WTC11 (cell line): Measurements from ENCODE around the gene SLC6A18. TPM values are rescaled to one million over a fixed set of nuclear protein-coding genes. Genes with fewer than 3 reads are reported as not detected.
"Not testable (repeated sequence)": the region's sequence is repeated elsewhere in the genome, so short reads cannot be mapped to it uniquely, and the experiment has no call there.

ENCODE experiments used
- ATAC-seq: fragments of 200-7000 bp; cut with Tn5 transposase; 2 replicates; pipeline ENCODE4 v1.10.0; 2021; ENCODE audit warnings: mild to moderate bottlenecking, moderate library complexity
- CTCF ChIA-PET: fragments of 300-600 bp; sonication (Branson Sonifier 250); formaldehyde crosslinking; loops from one replicate; lab custom pipeline; 2021; ENCODE audit warnings: antibody characterized with exemption; lab: Charles Lee
- POLR2A ChIA-PET: fragments of 350-600 bp; sonication (Branson Sonifier 250); formaldehyde crosslinking; loops from one replicate; lab custom pipeline; 2021; ENCODE audit warnings: antibody characterized with exemption; lab: Charles Lee
- DNase-seq: peaks from one replicate; pipeline ENCODE4 v3.0.0; 2021; ENCODE audit warnings: low spot score
- H3K27ac Mint-ChIP-seq: 2 replicates; pipeline ENCODE4 v1.8.0; 2021; ENCODE audit warnings: mixed read lengths
- H3K27me3 Mint-ChIP-seq: 2 replicates; pipeline ENCODE4 v1.8.0; 2021; ENCODE audit warnings: low read depth, mild to moderate bottlenecking, moderate library complexity, mixed read lengths
- H3K36me3 Mint-ChIP-seq: 2 replicates; pipeline ENCODE4 v1.8.0; 2021; ENCODE audit warnings: mixed read lengths
- H3K4me1 Mint-ChIP-seq: 2 replicates; pipeline ENCODE4 v1.8.0; 2022; ENCODE audit warnings: mixed read lengths
- H3K4me3 Mint-ChIP-seq: 2 replicates; pipeline ENCODE4 v1.8.0; 2021; ENCODE audit warnings: mild to moderate bottlenecking, moderate library complexity, mixed read lengths
- H3K9me3 Mint-ChIP-seq: 2 replicates; pipeline ENCODE4 v1.8.0; 2021; ENCODE audit warnings: mixed read lengths
- AFF4 ChIP-seq: sonication (generic); formaldehyde crosslinking; IDR thresholded peaks from 2 replicates; pipeline ENCODE4 v1.8.1; 2023; ENCODE audit warnings: mild to moderate bottlenecking, missing genetic modification reagents, borderline replicate concordance
- ARID4B ChIP-seq: sonication (generic); formaldehyde crosslinking; IDR thresholded peaks from 2 replicates; pipeline ENCODE4 v1.8.0; 2023; ENCODE audit warnings: missing genetic modification reagents, mild to moderate bottlenecking, borderline replicate concordance
- ATF3 ChIP-seq: sonication (generic); formaldehyde crosslinking; conservative IDR thresholded peaks from 2 replicates; pipeline ENCODE4 v1.8.1; 2022; ENCODE audit warnings: mild to moderate bottlenecking, missing genetic modification reagents
- CREB1 ChIP-seq: sonication (generic); formaldehyde crosslinking; IDR thresholded peaks from 2 replicates; pipeline ENCODE4 v1.8.0; 2023; ENCODE audit warnings: mild to moderate bottlenecking, missing genetic modification reagents
- CREM ChIP-seq: sonication (generic); formaldehyde crosslinking; IDR thresholded peaks from 2 replicates; pipeline ENCODE4 v1.8.1; 2022; ENCODE audit warnings: mild to moderate bottlenecking, missing genetic modification reagents, moderate library complexity
- CTCF ChIP-seq: fragments of 200-600 bp; IDR thresholded peaks from 2 replicates; pipeline ENCODE4 v1.8.0; 2022; ENCODE audit warnings: antibody characterized with exemption
- E2F4 ChIP-seq: sonication (generic); formaldehyde crosslinking; IDR thresholded peaks from 2 replicates; pipeline ENCODE4 v1.8.1; 2022; ENCODE audit warnings: low read depth, mild to moderate bottlenecking, moderate library complexity, missing genetic modification reagents, borderline replicate concordance
- ETV6 ChIP-seq: sonication (generic); formaldehyde crosslinking; IDR thresholded peaks from 2 replicates; pipeline ENCODE4 v1.8.1; 2022; ENCODE audit warnings: mild to moderate bottlenecking, missing genetic modification reagents
- FOXK1 ChIP-seq: sonication (generic); formaldehyde crosslinking; IDR thresholded peaks from 2 replicates; pipeline ENCODE4 v1.8.0; 2022; ENCODE audit warnings: mild to moderate bottlenecking, moderate library complexity, missing genetic modification reagents
- HMGA2 ChIP-seq: fragments of 250-450 bp; sonication (Bioruptor Pico); IDR thresholded peaks from 2 replicates; pipeline ENCODE4 v1.4.0; 2021; ENCODE audit warnings: mild to moderate bottlenecking, moderate library complexity
- HMGXB4 ChIP-seq: sonication (generic); formaldehyde crosslinking; IDR thresholded peaks from 2 replicates; pipeline ENCODE4 v1.8.1; 2023; ENCODE audit warnings: mild to moderate bottlenecking, moderate library complexity, missing genetic modification reagents
- MLX ChIP-seq: sonication (generic); formaldehyde crosslinking; IDR thresholded peaks from 2 replicates; pipeline ENCODE4 v1.8.1; 2023; ENCODE audit warnings: mild to moderate bottlenecking, missing genetic modification reagents, moderate library complexity
- NR3C1 ChIP-seq: sonication (generic); formaldehyde crosslinking; conservative IDR thresholded peaks from 2 replicates; pipeline ENCODE4 v1.8.1; 2023; ENCODE audit warnings: low read depth, mild to moderate bottlenecking, missing genetic modification reagents
- RORB ChIP-seq: fragments of 250-450 bp; sonication (Bioruptor Pico); IDR thresholded peaks from 2 replicates; pipeline ENCODE4 v1.9.0; 2021; ENCODE audit warnings: mild to moderate bottlenecking
- SMAD3 ChIP-seq: sonication (generic); formaldehyde crosslinking; IDR thresholded peaks from 2 replicates; pipeline ENCODE4 v1.8.0; 2022; ENCODE audit warnings: missing genetic modification reagents, mild to moderate bottlenecking, borderline replicate concordance
- SOX15 ChIP-seq: fragments of 250-450 bp; sonication (Bioruptor Pico); IDR thresholded peaks from 2 replicates; pipeline ENCODE4 v1.9.0; 2021; ENCODE audit warnings: mild to moderate bottlenecking
- ZBTB43 ChIP-seq: sonication (generic); formaldehyde crosslinking; IDR thresholded peaks from 2 replicates; pipeline ENCODE4 v1.8.1; 2023; ENCODE audit warnings: mild to moderate bottlenecking, missing genetic modification reagents
- ZSCAN18 ChIP-seq: fragments of 250-450 bp; sonication (Bioruptor Pico); IDR thresholded peaks from 2 replicates; pipeline ENCODE4 v2.1.2; 2022; ENCODE audit warnings: mild to moderate bottlenecking, moderate library complexity
- total RNA-seq: library from RNA; stranded (reverse); gene quantifications from 3 replicates; pipeline ENCODE4 v1.2.3, GENCODE V29; 2021

Gene SLC6A18
- total RNA-seq, 1 experiment from 2014 or later = not detected

- H3K27me3 Mint-ChIP-seq, CTCF ChIA-PET, POLR2A ChIA-PET, ATAC-seq, H3K9me3 Mint-ChIP-seq, H3K27ac Mint-ChIP-seq, H3K4me3 Mint-ChIP-seq, H3K4me1 Mint-ChIP-seq, DNase-seq: not testable (repeated sequence)
- peaks cover 18% of the 10 kb centered on the region for H3K36me3 Mint-ChIP-seq
Measured at GRCh38 chr5:1290956-1291355, 65.8 kb downstream of the SLC6A18 start.

- no peak overlapping the region for H3K4me3 Mint-ChIP-seq
- ChIA-PET CTCF (no interaction called here), POLR2A (no interaction called here)
- peaks cover 13% of the 10 kb centered on the region for H3K36me3 Mint-ChIP-seq
- H3K4me1 Mint-ChIP-seq = peaks cover 13% of the 10 kb centered on the region
- no peaks in the 10 kb centered on the region for H3K9me3 Mint-ChIP-seq
- no peak overlapping the region for H3K27ac Mint-ChIP-seq
- DNase-seq = no peak
- no peak for ATAC-seq
- H3K27me3 Mint-ChIP-seq = peaks cover 8% of the 10 kb centered on the region
- TF ChIP-seq HMGA2 (CRISPR knock-in tag) (no peak), E2F4 (CRISPR knock-in tag) (no peak), ARID4B (CRISPR knock-in tag) (no peak), SOX15 (CRISPR knock-in tag) (no peak), FOXK1 (CRISPR knock-in tag) (no peak), HMGXB4 (CRISPR knock-in tag) (no peak), MLX (CRISPR knock-in tag) (no peak), CREM (no peak), ATF3 (CRISPR knock-in tag) (no peak), AFF4 (CRISPR knock-in tag) (no peak), ZSCAN18 (CRISPR knock-in tag) (no peak), NR3C1 (no peak), SMAD3 (CRISPR knock-in tag) (no peak), RORB (CRISPR knock-in tag) (no peak), CREB1 (CRISPR knock-in tag) (no peak), CTCF (no peak), ETV6 (CRISPR knock-in tag) (no peak), ZBTB43 (CRISPR knock-in tag) (no peak)
Measured at GRCh38 chr5:1291611-1292080, 66.5 kb downstream of the SLC6A18 start.
